ENCODE measurements around the gene ANTXRL. TPM values are rescaled to one million over a fixed set of nuclear protein-coding genes. Genes with fewer than 3 reads are reported as not detected.

The ANTXRL gene
- polyA plus RNA-seq, 1 of the 3 experiments (the other 2 are of a cell fraction), result not detected

DNA sequence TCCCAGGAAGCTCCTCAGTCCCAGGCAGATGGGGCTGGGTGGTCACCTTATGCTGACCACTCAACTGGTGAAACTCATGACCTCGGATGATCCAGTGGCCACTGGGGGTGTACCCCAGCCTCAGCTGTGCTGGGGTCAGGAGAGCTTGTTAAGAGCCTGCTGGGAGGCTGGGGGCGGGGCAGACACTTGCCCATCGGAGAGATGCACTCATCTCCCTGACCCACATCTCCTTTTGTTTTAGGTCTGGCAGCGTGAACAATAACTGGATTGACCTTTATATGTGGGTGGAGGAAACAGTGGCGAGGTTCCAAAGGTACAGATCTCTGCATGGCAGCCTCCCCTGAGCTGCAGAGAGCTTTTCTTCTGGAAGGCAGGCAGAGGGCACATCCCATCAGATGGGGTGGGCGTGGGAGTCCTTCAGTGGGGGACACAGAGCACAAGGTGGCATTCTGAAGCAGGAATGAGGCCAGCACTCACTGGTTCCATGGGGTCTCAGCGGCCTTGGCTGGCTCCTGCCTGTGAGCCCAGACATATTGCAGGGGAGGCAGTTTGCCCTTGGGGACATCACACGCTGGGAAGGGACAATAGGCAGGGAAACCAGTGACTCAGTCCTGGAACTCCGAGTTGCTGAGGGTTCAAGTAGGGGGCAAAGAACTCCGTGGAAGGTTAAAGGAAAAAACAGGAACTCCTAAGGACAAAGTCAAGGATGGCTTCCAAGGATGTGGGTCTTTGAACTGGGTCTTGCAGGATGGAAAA is 5.2 kb downstream of the ANTXRL start (continued):
- TF ChIP-seq, protein P1, sequence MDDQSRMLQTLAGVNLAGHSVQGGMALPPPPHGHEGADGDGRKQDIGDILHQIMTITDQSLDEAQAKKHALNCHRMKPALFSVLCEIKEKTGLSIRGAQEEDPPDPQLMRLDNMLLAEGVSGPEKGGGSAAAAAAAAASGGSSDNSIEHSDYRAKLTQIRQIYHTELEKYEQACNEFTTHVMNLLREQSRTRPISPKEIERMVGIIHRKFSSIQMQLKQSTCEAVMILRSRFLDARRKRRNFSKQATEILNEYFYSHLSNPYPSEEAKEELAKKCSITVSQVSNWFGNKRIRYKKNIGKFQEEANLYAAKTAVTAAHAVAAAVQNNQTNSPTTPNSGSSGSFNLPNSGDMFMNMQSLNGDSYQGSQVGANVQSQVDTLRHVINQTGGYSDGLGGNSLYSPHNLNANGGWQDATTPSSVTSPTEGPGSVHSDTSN (IDR thresholded peaks at IDR 0.05), result no peak

DNA sequence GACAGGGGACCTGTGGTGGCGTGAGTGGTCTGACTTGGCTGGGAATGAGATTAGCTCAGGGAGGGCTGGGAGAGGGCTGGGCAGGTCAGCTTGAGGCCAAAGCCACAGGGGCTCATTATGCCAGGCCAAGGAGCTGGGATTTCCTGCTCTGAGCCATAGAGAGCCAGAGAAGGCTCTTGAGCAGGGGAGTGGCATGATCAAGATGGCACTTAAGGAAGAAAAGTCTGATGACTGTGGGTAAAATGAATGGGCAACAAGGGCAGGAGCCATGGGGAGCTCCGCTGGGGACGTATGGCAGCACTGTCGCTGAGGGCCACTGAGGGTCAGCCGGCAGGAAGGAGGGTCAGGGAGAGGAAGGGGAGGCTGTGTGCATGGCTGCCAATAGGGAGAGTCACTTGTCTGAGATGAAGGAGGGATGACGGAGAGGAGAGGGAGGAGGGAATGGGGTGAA is 5.8 kb downstream of the ANTXRL start:
- Histone ChIP-seq H3K4me3 (ENCODE audit: low read depth in 2 of 2, low read length in 1 of 2) (no peak overlapping the region), H3K9me2 (no peaks in the 10 kb centered on the region), H3K9me3 (no peaks in the 10 kb centered on the region; the same call in 1 of the 2 replicates), H3K4me2 (no peak overlapping the region), H3F3A (replicated peaks; ENCODE audit: insufficient read depth) (peaks cover 7% of the 10 kb centered on the region), H3K79me2 (ENCODE audit: insufficient read depth) (no peaks in the 10 kb centered on the region), H3K9ac (no peak overlapping the region), H2AFZ (ENCODE audit: low read depth) (no peak overlapping the region), H4K20me1 (ENCODE audit: insufficient read depth) (no peaks in the 10 kb centered on the region), H3K4me1 (ENCODE audit: control insufficient read depth in 1 of 2, insufficient read depth in 2 of 2, low read depth in 1 of 2, low read length in 1 of 2) (peaks cover 6 to 10% of the 10 kb centered on the region in 2 experiments; a peak in 2 of 4 replicates), H3K27me3 (ENCODE audit: insufficient read depth) (no peaks in the 10 kb centered on the region), H3K27ac (ENCODE audit: low read depth in 2 of 2, low read length in 1 of 2) (no peak overlapping the region), H3K36me3 (replicated peaks in 1 of 2; ENCODE audit: control insufficient read depth in 1 of 2, insufficient read depth in 2 of 2, low read length in 1 of 2) (no peaks in the 10 kb centered on the region)
- TF ChIP-seq, protein P2, sequence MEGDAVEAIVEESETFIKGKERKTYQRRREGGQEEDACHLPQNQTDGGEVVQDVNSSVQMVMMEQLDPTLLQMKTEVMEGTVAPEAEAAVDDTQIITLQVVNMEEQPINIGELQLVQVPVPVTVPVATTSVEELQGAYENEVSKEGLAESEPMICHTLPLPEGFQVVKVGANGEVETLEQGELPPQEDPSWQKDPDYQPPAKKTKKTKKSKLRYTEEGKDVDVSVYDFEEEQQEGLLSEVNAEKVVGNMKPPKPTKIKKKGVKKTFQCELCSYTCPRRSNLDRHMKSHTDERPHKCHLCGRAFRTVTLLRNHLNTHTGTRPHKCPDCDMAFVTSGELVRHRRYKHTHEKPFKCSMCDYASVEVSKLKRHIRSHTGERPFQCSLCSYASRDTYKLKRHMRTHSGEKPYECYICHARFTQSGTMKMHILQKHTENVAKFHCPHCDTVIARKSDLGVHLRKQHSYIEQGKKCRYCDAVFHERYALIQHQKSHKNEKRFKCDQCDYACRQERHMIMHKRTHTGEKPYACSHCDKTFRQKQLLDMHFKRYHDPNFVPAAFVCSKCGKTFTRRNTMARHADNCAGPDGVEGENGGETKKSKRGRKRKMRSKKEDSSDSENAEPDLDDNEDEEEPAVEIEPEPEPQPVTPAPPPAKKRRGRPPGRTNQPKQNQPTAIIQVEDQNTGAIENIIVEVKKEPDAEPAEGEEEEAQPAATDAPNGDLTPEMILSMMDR (IDR thresholded peaks at IDR 0.05), result no peak
- TF ChIP-seq RXRA (IDR thresholded peaks at IDR 0.05; ENCODE audit: borderline replicate concordance, low read depth), result no peak
- no peak for TF ChIP-seq RCOR1 (IDR thresholded peaks at IDR 0.05; ENCODE audit: low read length)
- TF ChIP-seq TEAD4 (IDR thresholded peaks at IDR 0.05; ENCODE audit: borderline replicate concordance, insufficient read depth), result no peak
- TF ChIP-seq, protein P1 (IDR thresholded peaks at IDR 0.05), result no peak
- no peak for TF ChIP-seq MXI1 (IDR thresholded peaks at IDR 0.05; ENCODE audit: low read depth, low read length)
- TF ChIP-seq SIN3A (IDR thresholded peaks at IDR 0.05; ENCODE audit: borderline replicate concordance, low read depth, low read length), result no peak
- ChIA-PET CTCF (no interaction called here), POLR2A (no interaction called here)
- 75% methylated on average over 6 of the region's 6 CpGs for WGBS (ENCODE audit: low lambda C conversion rate)
- DNase-seq, result no peak

DNA sequence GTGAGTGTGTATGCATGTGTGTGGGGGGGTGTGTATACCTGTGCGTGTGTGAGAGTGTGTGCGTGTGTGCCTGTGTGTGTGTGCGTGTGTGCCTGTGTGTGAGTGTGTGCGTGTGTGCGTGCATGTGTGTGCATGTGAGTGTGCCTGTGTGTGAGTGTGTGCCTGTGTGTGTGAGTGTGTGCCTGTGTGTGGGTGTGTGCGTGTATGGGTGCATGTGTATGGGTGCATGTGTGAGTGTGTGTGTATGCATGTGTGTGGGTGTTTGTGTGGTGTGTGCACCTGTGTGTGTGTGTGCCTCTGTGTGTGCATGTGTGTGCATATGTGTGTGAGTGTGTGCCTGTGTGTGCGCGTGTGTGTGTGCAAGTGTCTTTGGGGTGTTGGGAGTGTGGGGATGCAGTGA is 6.4 kb downstream of the ANTXRL start:
- DNase-seq, result no peak
- Histone ChIP-seq H3K27ac (ENCODE audit: low read depth in 2 of 2, low read length in 1 of 2) (no peak overlapping the region), H3K4me1 (ENCODE audit: control insufficient read depth in 1 of 2, insufficient read depth in 2 of 2, low read depth in 1 of 2, low read length in 1 of 2) (peaks cover 6 to 10% of the 10 kb centered on the region in 2 experiments; a peak in 2 of 4 replicates), H3K79me2 (ENCODE audit: insufficient read depth) (no peaks in the 10 kb centered on the region), H4K20me1 (ENCODE audit: insufficient read depth) (no peaks in the 10 kb centered on the region), H3K4me2 (no peak overlapping the region), H3K36me3 (replicated peaks in 1 of 2; ENCODE audit: control insufficient read depth in 1 of 2, insufficient read depth in 2 of 2, low read length in 1 of 2) (no peaks in the 10 kb centered on the region), H3K4me3 (ENCODE audit: low read depth in 2 of 2, low read length in 1 of 2) (no peak overlapping the region), H3K9ac (no peak overlapping the region), H3K9me2 (no peaks in the 10 kb centered on the region), H3K9me3 (no peaks in the 10 kb centered on the region; the same call in 1 of the 2 replicates), H3F3A (replicated peaks; ENCODE audit: insufficient read depth) (peaks cover 7% of the 10 kb centered on the region), H2AFZ (ENCODE audit: low read depth) (no peak overlapping the region), H3K27me3 (ENCODE audit: insufficient read depth) (no peaks in the 10 kb centered on the region)
- WGBS (ENCODE audit: low lambda C conversion rate), result 66% methylated on average over 8 of the region's 8 CpGs
- CTCF ChIA-PET, result no interaction called here
- TF ChIP-seq NRF1 (IDR thresholded peaks at IDR 0.05; ENCODE audit: low read depth, low read length) (no peak), FOXM1 (IDR thresholded peaks at IDR 0.05; ENCODE audit: low read depth) (no peak), TCF12 (IDR thresholded peaks at IDR 0.05) (no peak), EZH2phosphoT487 (IDR thresholded peaks at IDR 0.05; ENCODE audit: borderline replicate concordance, low read depth) (no peak), RXRA (IDR thresholded peaks at IDR 0.05; ENCODE audit: borderline replicate concordance, low read depth) (no peak), NFIC (IDR thresholded peaks at IDR 0.05; ENCODE audit: borderline replicate concordance) (no peak), RFX5 (IDR thresholded peaks at IDR 0.05; ENCODE audit: low read length) (no peak)
- TF ChIP-seq, protein P3, sequence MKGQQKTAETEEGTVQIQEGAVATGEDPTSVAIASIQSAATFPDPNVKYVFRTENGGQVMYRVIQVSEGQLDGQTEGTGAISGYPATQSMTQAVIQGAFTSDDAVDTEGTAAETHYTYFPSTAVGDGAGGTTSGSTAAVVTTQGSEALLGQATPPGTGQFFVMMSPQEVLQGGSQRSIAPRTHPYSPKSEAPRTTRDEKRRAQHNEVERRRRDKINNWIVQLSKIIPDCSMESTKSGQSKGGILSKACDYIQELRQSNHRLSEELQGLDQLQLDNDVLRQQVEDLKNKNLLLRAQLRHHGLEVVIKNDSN (IDR thresholded peaks at IDR 0.05; ENCODE audit: borderline replicate concordance, low read depth), result no peak
- POLR2A ChIA-PET, result no interaction called here
